ENCODE results near the gene GXYLT1. TPM values are rescaled to one million over a fixed set of nuclear protein-coding genes. Genes with fewer than 3 reads are reported as not detected.

GXYLT1 gene
- total RNA-seq, 4 donors from 2014 or later = 14.7 to 25.3 (median 22.8) TPM

DNA sequence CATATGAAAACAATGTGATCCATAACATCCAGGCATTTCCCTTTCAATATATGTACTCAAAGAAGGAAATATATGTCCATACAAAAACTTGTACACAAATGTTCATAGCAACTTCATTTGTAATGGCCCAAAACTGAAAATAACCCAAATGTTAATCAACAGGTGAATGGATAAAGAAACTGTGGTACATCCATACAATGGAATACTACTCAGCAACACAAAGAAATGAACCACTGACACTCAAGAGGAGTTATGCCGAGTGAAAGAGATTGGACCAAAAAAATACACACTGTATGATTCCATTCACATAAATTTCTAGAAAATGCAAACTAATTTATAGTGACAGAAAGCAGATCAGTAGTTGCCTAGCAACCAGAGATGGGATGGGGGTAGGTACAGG, 30.3 kb upstream of the GXYLT1 start:
- peaks cover 0 to 42% (median 0%) of the 10 kb centered on the region in 3 donors for H3K36me3 ChIP-seq
- no peak overlapping the region for H3K4me3 ChIP-seq
- no peaks in the 10 kb centered on the region for H3K27me3 ChIP-seq
- no peaks in the 10 kb centered on the region for H3K4me1 ChIP-seq
- no peak overlapping the region for H3K27ac ChIP-seq
- no peaks in the 10 kb centered on the region for H3K9me3 ChIP-seq
- 96 to 100% methylated on average over 1 of the region's 1 CpG for WGBS, 2 donors
- no peak for TF ChIP-seq EP300 (IDR thresholded peaks at IDR 0.05)
- no peak for TF ChIP-seq POLR2A (IDR thresholded peaks at IDR 0.05)
- TF ChIP-seq, protein P1, sequence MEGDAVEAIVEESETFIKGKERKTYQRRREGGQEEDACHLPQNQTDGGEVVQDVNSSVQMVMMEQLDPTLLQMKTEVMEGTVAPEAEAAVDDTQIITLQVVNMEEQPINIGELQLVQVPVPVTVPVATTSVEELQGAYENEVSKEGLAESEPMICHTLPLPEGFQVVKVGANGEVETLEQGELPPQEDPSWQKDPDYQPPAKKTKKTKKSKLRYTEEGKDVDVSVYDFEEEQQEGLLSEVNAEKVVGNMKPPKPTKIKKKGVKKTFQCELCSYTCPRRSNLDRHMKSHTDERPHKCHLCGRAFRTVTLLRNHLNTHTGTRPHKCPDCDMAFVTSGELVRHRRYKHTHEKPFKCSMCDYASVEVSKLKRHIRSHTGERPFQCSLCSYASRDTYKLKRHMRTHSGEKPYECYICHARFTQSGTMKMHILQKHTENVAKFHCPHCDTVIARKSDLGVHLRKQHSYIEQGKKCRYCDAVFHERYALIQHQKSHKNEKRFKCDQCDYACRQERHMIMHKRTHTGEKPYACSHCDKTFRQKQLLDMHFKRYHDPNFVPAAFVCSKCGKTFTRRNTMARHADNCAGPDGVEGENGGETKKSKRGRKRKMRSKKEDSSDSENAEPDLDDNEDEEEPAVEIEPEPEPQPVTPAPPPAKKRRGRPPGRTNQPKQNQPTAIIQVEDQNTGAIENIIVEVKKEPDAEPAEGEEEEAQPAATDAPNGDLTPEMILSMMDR (IDR thresholded peaks at IDR 0.05) = no peak
- no peak for DNase-seq (ENCODE audit: low spot score in 2 of 2)

DNA sequence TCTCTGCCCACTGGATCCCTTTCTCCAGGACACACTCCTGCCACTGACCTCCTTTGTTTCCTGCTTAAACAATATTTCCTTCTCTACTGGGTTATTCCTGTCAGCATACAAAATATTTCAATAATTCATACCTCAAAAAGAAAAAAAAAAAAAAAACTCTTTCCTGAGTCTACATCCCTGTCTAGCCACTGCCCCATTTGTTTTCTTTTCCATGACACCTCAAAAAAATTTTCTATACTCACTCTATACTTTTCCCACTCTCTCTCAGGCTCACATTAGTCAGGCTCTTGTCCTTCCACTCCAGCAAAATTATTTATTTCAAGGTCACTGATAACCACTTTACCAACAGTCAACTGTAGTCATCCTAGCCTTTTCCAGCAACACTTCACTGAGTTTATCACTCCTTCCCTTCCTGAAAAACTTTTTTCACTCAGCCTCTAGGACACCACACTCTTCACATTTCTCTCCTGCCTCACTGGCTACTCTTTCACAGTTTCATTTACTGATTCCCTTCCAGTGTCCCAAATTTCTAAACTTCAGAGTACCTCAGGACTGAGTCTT, 29.4 kb upstream of the GXYLT1 start:
- no peaks in the 10 kb centered on the region for H3K27me3 ChIP-seq
- no peaks in the 10 kb centered on the region for H3K4me1 ChIP-seq
- TF ChIP-seq POLR2A (IDR thresholded peaks at IDR 0.05) (no peak), EP300 (IDR thresholded peaks at IDR 0.05) (no peak)
- TF ChIP-seq, protein P1 (IDR thresholded peaks at IDR 0.05) = no peak
- H3K9me3 ChIP-seq = no peaks in the 10 kb centered on the region
- peaks cover 0 to 43% (median 0%) of the 10 kb centered on the region in 3 donors for H3K36me3 ChIP-seq
- H3K27ac ChIP-seq = no peak overlapping the region
- H3K4me3 ChIP-seq = no peak overlapping the region
- DNase-seq (ENCODE audit: low spot score in 2 of 2) = no peak

DNA sequence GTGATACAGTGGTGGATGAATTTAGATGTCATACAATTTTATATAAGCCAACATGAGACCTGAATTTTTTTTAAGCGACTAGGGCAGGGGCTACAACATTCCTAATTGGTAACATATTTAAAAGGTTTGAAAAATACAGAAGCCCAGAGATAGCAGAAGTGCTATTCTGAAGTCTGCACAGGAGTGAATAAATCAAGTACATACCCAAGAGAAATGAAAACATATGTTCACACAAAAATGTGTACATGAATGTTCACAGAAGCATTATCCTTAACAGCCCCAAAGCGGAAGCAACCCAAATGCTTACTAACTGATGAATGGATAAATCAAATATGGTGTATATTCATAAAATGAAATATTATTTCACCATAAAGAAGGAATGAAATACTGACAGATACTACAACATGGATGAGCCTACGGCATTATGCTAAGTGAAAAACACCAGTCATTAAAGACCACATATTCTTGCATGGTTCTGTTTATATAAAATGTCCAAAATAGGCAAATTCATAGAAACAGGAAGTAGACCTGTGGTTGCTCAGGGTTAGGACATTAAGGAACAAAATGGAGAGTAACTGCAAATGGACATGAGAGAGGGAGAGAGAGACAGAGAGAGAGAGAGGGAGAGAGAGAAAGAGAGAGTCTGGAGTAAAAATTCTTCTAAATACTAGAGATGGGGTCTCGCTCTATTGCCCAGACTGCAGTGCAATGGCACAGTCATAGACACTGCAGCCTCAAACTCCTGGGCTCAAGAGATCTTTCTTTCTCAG, 28.0 kb upstream of the GXYLT1 start:
- H3K27me3 ChIP-seq = no peaks in the 10 kb centered on the region
- TF ChIP-seq, protein P1 (IDR thresholded peaks at IDR 0.05) = no peak
- no peak for TF ChIP-seq POLR2A (IDR thresholded peaks at IDR 0.05)
- no peak for TF ChIP-seq EP300 (IDR thresholded peaks at IDR 0.05)
- H3K27ac ChIP-seq = no peak overlapping the region
- H3K36me3 ChIP-seq = peaks cover 0 to 42% (median 0%) of the 10 kb centered on the region in 3 donors
- H3K9me3 ChIP-seq = no peaks in the 10 kb centered on the region
- 89 to 95% methylated on average over 4 of the region's 4 CpGs for WGBS, 2 donors
- no peak overlapping the region for H3K4me3 ChIP-seq
- DNase-seq (ENCODE audit: low spot score in 2 of 2) = no peak
- H3K4me1 ChIP-seq = no peaks in the 10 kb centered on the region

DNA sequence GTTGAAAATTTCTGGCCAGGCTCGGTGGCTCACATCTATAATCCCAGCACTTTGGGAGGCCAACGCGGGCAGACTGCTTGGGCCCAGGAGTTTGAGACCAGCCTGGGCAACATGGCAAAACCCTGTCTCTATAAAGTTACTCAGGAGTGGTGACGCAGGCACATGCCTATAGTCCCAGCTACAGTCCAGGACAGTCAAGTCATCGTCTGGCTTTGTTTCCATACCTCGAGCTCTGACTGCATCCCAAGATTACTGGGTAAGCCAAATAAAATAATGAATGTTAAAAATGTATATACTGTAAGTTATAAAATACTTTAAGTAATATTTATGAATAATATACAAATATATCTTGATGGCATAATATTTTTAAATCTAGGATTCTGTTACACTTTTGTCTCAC, 23.0 kb upstream of the GXYLT1 start:
- Histone ChIP-seq H3K4me3 (no peak overlapping the region), H3K9me3 (no peaks in the 10 kb centered on the region), H3K27ac (no peak overlapping the region), H3K36me3 (peaks cover 0 to 23% (median 0%) of the 10 kb centered on the region in 3 donors), H3K27me3 (no peaks in the 10 kb centered on the region), H3K4me1 (peaks cover 0 to 4% (median 0%) of the 10 kb centered on the region in 4 donors)
- DNase-seq (ENCODE audit: low spot score in 2 of 2) = no peak
- TF ChIP-seq, protein P1 (IDR thresholded peaks at IDR 0.05) = no peak
- TF ChIP-seq EP300 (IDR thresholded peaks at IDR 0.05) = no peak
- no peak for TF ChIP-seq POLR2A (IDR thresholded peaks at IDR 0.05)
- WGBS, 2 donors = 96 to 97% methylated on average over 6 of the region's 6 CpGs

DNA sequence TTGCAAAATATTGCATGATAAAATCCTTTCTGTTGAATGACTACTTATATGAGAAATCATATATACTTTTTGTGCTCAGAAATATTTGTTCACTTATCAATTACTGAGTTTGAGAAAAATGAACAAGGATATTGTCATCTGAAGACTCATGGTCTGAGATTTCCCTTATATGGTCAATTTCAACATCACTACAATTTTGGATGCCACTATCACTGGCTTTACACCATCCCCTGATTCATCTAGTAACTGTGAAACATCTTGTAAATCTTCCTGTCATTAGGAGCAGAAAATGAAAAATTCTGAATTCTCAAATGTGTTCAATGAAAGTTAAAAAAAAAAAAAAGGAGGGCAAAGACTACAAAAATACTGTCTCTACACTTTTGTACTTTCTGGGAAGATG, 21.8 kb upstream of the GXYLT1 start:
- H3K36me3 ChIP-seq = peaks cover 0 to 19% (median 0%) of the 10 kb centered on the region in 3 donors
- no peak for DNase-seq (ENCODE audit: low spot score in 2 of 2)
- no peak overlapping the region for H3K4me3 ChIP-seq
- no peak for TF ChIP-seq POLR2A (IDR thresholded peaks at IDR 0.05)
- TF ChIP-seq, protein P1 (IDR thresholded peaks at IDR 0.05) = no peak
- H3K27me3 ChIP-seq = no peaks in the 10 kb centered on the region
- no peaks in the 10 kb centered on the region for H3K9me3 ChIP-seq
- H3K27ac ChIP-seq = no peak overlapping the region
- peaks cover 0 to 8% (median 1%) of the 10 kb centered on the region in 4 donors for H3K4me1 ChIP-seq

Data from tibial nerve (tissue), 4 donors.